ENCODE measurements around the gene UBL5. TPM values are rescaled to one million over a fixed set of nuclear protein-coding genes. Genes with fewer than 3 reads are reported as not detected.

UBL5 gene
- total RNA-seq, 1 donor from 2014 or later, result 264 TPM

DNA sequence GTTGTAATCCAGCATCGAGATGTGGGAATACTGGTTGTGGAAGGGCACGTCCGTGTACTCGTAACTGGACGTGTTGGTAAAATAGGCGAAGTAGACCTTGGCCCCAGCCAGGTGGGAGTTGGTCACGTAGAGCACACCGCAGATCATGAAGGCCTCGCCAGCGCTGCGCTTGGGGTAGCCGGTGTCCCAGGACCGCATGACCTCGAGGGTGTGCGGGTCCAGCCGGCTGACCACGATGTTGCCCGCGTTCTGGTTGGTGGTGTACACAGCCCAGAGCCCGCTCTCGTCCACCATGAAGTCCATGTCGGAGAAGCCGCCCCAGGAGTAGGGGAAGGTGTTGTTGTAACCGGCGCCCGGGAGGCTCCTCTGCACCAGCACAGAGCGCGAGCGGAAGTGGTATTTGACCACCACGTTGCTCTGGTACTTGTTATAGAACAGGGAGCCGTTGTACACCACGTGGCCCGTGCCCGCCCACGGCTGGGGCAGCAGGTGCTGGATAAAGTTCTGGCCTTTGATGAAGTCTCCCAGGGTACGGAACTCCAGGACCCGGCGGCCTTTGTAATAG, 26.6 kb downstream of the UBL5 start:
- Mint-ChIP-seq H3K9me3 (peaks cover 4% of the 10 kb centered on the region), H3K36me3 (peaks cover 39% of the 10 kb centered on the region)
- no peak for DNase-seq (ENCODE audit: low spot score in 2 of 2, unreplicated experiment in 2 of 2)

DNA sequence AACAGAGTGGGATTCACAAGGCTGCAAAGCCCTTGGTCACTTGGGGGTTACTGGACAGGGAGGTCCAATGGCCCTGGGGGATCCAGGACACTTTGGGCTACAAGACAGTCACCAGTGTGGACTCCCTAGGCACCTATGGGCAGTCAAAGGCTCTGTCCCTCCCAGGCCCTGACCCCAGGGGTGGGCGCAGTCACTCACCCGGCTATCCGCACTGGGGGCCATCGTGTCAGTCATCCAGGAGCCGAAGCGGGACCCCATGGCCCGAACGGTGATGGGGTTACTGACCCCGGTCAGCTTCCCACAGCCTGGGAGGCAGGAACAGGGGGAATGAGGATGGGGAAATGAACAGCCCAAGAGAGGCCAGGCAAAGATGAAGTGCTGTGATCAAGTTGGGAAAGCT, 28.9 kb downstream of the UBL5 start:
- H3K4me1 Mint-ChIP-seq, result no peaks in the 10 kb centered on the region
- no peaks in the 10 kb centered on the region for H3K27me3 Mint-ChIP-seq (ENCODE audit: low read depth)
- peaks cover 4% of the 10 kb centered on the region for H3K9me3 Mint-ChIP-seq
- no peak overlapping the region for H3K4me3 Mint-ChIP-seq
- DNase-seq (ENCODE audit: low spot score in 2 of 2, unreplicated experiment in 2 of 2), result no peak
- TF ChIP-seq, protein P1, sequence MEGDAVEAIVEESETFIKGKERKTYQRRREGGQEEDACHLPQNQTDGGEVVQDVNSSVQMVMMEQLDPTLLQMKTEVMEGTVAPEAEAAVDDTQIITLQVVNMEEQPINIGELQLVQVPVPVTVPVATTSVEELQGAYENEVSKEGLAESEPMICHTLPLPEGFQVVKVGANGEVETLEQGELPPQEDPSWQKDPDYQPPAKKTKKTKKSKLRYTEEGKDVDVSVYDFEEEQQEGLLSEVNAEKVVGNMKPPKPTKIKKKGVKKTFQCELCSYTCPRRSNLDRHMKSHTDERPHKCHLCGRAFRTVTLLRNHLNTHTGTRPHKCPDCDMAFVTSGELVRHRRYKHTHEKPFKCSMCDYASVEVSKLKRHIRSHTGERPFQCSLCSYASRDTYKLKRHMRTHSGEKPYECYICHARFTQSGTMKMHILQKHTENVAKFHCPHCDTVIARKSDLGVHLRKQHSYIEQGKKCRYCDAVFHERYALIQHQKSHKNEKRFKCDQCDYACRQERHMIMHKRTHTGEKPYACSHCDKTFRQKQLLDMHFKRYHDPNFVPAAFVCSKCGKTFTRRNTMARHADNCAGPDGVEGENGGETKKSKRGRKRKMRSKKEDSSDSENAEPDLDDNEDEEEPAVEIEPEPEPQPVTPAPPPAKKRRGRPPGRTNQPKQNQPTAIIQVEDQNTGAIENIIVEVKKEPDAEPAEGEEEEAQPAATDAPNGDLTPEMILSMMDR (IDR thresholded peaks at IDR 0.05; ENCODE audit: unreplicated experiment), result no peak
- peaks cover 43% of the 10 kb centered on the region for H3K36me3 Mint-ChIP-seq
- H3K27ac Mint-ChIP-seq, result no peak overlapping the region

More for the DNA sequence above, 26.6 kb downstream of the UBL5 start:
- Mint-ChIP-seq H3K4me3 (no peak overlapping the region), H3K4me1 (peaks cover 5% of the 10 kb centered on the region), H3K27me3 (ENCODE audit: low read depth) (no peaks in the 10 kb centered on the region), H3K27ac (no peak overlapping the region)
- TF ChIP-seq, protein P1 (IDR thresholded peaks at IDR 0.05; ENCODE audit: unreplicated experiment), result no peak

DNA sequence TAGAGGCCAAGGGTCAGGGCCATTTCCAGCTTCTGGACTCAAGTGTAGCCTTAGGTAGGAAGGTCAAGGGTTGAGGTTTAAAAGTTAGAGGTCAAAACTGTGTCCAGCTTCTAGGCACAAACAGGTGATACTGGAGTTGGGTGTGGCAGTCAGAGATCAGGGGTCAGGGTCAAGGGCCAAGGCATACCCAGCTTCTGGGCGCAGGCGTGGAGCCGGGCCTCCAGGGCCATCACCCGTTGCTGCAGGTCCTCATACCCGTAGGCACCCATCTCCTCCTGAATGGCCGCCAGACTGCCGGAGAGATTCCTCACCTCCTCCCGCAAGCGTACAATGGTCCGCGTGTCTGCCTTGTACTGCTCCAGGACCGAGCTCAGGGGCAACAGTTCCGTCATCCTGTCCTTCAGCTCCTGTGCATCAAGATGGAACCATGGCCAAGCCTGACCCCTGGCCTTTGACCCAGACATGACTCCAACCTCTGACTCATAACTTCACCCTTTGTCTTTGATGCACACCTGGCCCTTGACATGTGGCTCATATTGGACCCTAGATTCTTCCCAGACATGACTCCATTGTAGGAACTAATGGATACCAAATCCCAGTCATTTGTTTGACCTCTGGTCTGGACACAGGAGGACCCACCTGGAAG, 29.5 kb downstream of the UBL5 start:
- peaks cover 41% of the 10 kb centered on the region for H3K36me3 Mint-ChIP-seq
- DNase-seq (ENCODE audit: low spot score in 2 of 2, unreplicated experiment in 2 of 2), result no peak
- no peaks in the 10 kb centered on the region for H3K4me1 Mint-ChIP-seq
- peaks cover 4% of the 10 kb centered on the region for H3K9me3 Mint-ChIP-seq
- H3K27me3 Mint-ChIP-seq (ENCODE audit: low read depth), result no peaks in the 10 kb centered on the region
- TF ChIP-seq, protein P1 (IDR thresholded peaks at IDR 0.05; ENCODE audit: unreplicated experiment), result no peak
- no peak overlapping the region for H3K27ac Mint-ChIP-seq
- H3K4me3 Mint-ChIP-seq, result no peak overlapping the region

DNA sequence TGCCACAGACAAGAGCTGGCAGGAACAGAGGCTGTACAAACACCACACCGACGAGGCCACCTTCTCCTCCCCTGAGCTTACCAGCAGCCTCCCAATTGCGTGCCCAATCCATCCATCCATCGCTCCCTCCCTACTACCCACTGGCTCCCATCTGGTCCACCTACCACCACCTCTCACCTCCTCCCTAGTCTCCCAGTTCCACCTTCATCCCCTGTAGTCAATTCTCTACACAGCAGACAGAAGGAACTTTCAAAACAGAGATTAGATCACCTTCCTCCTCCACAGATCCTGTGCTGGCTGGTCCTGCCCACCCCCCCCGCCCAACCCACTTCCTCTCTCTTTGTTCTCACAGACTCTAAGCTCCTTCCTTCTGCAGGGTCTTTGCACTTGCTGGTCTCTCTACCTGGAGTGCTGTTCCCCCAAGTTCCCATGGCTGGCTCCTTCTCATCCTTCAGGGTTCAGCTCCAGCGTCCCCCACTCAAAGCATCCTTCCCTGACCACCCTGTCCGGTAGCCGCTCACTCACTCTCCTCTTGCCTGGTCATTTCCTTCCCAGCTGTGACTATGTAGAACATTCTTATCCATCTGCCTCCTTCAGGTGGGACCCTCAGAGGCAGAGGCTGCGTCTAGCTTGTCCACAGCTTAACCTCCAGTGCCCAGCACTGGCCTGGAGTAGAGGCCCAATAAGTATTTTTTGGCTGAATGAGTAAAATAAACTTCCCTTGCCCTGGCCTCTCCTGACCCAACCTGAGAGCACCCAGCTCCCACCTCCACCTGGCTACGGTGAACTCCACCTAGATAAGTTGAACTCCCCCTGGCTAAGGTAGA, 30.4 kb downstream of the UBL5 start:
- Mint-ChIP-seq H3K36me3 (peaks cover 41% of the 10 kb centered on the region), H3K4me3 (no peak overlapping the region), H3K9me3 (peaks cover 4% of the 10 kb centered on the region), H3K27me3 (ENCODE audit: low read depth) (no peaks in the 10 kb centered on the region), H3K4me1 (no peaks in the 10 kb centered on the region), H3K27ac (no peak overlapping the region)
- TF ChIP-seq, protein P1 (IDR thresholded peaks at IDR 0.05; ENCODE audit: unreplicated experiment), result no peak
- no peak for DNase-seq (ENCODE audit: low spot score in 2 of 2, unreplicated experiment in 2 of 2)

DNA sequence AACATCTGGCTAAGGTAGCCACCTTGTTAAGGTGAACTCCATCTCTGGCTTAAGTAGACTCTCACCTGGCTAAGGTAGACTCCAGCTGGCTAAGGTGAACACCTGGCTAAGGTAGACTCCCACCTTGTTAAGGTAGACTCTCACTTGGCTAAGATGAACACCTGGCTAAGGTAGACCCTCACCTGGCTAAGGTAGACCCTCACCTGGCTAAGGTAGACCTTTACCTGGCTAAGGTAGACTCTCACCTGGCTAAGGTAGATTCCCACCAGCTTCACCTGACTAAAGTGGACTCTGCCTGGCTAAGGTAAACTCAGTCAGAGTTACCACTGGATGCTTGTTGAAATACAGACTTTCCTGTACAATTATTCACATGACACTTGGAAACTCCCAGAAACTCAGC, 31.0 kb downstream of the UBL5 start:
- TF ChIP-seq, protein P1 (IDR thresholded peaks at IDR 0.05; ENCODE audit: unreplicated experiment), result no peak
- peaks cover 38% of the 10 kb centered on the region for H3K36me3 Mint-ChIP-seq
- H3K27me3 Mint-ChIP-seq (ENCODE audit: low read depth), result no peaks in the 10 kb centered on the region
- no peaks in the 10 kb centered on the region for H3K4me1 Mint-ChIP-seq
- DNase-seq (ENCODE audit: low spot score in 2 of 2, unreplicated experiment in 2 of 2), result no peak
- peaks cover 3% of the 10 kb centered on the region for H3K9me3 Mint-ChIP-seq
- no peak overlapping the region for H3K27ac Mint-ChIP-seq
- H3K4me3 Mint-ChIP-seq, result no peak overlapping the region
